Parathyroid adenoma (tissue), 2 donors: ENCODE results near the gene ADAMTSL4.

ENCODE experiments used
- H2AFZ ChIP-seq: fragments of 300-600 bp; sonication (generic); one replicate; pipeline ENCODE4 v1.7.0; 2017; ENCODE audit warnings: antibody characterized with exemption, mild to moderate bottlenecking
- H3K27ac ChIP-seq: fragments of 300-600 bp; sonication (generic); one replicate; pipeline ENCODE4 v1.7.0; 2017
- H3K27me3 ChIP-seq: fragments of 300-600 bp; sonication (generic); one replicate; pipeline ENCODE4 v1.7.0; 2017; ENCODE audit warnings: low read length; ENCODE audit not compliant: control insufficient read depth, insufficient read depth
- H3K36me3 ChIP-seq: fragments of 300-600 bp; sonication (generic); one replicate; pipeline ENCODE4 v1.7.0; 2017; ENCODE audit warnings: low read length; ENCODE audit not compliant: control insufficient read depth, insufficient read depth
- H3K4me1 ChIP-seq: fragments of 300-600 bp; sonication (generic); one replicate; pipeline ENCODE4 v1.7.0; 2017; ENCODE audit warnings: control low read depth
- H3K4me2 ChIP-seq: fragments of 300-600 bp; sonication (generic); one replicate; pipeline ENCODE4 v1.7.0; 2017; ENCODE audit warnings: low read length
- H3K4me3 ChIP-seq: fragments of 300-600 bp; sonication (generic); one replicate; pipeline ENCODE4 v1.7.0; 2017; ENCODE audit warnings: low read depth, low read length
- H3K79me2 ChIP-seq: fragments of 300-600 bp; sonication (generic); one replicate; pipeline ENCODE4 v1.7.0; 2017; ENCODE audit warnings: control low read depth
- H3K9ac ChIP-seq: fragments of 300-600 bp; sonication (generic); one replicate; pipeline ENCODE4 v1.7.0; 2017; ENCODE audit warnings: mild to moderate bottlenecking
- H3K9me3 ChIP-seq: fragments of 300-600 bp; sonication (generic); one replicate; pipeline ENCODE4 v1.7.0; 2017; ENCODE audit warnings: low read length; ENCODE audit not compliant: control insufficient read depth
- TF ChIP-seq, protein P1 (sequence below): fragments of 300-600 bp; sonication (generic); IDR thresholded peaks from one replicate; pipeline ENCODE4 v1.7.0; 2017; ENCODE audit warnings: antibody characterized with exemption, mild to moderate bottlenecking
- donor health status: primary hyperparathyroidism.

ADAMTSL4 gene

DNA sequence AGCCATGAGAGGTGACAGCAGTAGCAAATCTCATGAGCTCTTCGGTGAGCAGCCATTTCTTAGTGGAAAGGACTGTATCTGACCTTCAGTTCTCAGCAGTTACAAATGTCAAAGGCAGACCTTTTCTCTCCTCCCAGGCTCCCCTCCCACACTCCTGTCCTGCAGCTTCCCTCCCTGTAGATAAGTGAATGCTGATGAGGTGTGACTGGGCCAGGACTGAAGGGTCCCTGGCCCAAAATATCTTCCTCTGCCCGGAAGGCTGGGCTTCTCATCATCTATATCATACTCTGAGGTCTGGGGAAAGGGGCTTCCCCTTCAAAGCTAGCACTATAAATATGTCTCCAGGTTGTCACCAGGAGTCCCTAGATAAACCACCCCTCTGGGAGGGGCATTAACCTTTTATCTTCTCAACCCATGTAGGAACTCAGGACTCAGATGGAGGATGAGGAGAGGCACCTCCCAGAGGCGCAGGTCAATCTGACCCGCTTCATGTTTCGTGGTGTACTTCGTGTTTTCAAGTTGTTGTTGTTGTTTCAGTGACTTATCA, 3.6 kb upstream of the ADAMTSL4 start:
- no peak overlapping the region for H3K4me2 ChIP-seq
- TF ChIP-seq, protein P1, sequence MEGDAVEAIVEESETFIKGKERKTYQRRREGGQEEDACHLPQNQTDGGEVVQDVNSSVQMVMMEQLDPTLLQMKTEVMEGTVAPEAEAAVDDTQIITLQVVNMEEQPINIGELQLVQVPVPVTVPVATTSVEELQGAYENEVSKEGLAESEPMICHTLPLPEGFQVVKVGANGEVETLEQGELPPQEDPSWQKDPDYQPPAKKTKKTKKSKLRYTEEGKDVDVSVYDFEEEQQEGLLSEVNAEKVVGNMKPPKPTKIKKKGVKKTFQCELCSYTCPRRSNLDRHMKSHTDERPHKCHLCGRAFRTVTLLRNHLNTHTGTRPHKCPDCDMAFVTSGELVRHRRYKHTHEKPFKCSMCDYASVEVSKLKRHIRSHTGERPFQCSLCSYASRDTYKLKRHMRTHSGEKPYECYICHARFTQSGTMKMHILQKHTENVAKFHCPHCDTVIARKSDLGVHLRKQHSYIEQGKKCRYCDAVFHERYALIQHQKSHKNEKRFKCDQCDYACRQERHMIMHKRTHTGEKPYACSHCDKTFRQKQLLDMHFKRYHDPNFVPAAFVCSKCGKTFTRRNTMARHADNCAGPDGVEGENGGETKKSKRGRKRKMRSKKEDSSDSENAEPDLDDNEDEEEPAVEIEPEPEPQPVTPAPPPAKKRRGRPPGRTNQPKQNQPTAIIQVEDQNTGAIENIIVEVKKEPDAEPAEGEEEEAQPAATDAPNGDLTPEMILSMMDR: no peak
- no peaks in the 10 kb centered on the region for H3K79me2 ChIP-seq
- H2AFZ ChIP-seq: no peak overlapping the region
- no peak overlapping the region for H3K27ac ChIP-seq
- H3K27me3 ChIP-seq: no peaks in the 10 kb centered on the region
- no peaks in the 10 kb centered on the region for H3K36me3 ChIP-seq
- no peaks in the 10 kb centered on the region for H3K9me3 ChIP-seq
- no peak overlapping the region for H3K4me3 ChIP-seq
- no peaks in the 10 kb centered on the region for H3K4me1 ChIP-seq
- H3K9ac ChIP-seq: no peak overlapping the region

DNA sequence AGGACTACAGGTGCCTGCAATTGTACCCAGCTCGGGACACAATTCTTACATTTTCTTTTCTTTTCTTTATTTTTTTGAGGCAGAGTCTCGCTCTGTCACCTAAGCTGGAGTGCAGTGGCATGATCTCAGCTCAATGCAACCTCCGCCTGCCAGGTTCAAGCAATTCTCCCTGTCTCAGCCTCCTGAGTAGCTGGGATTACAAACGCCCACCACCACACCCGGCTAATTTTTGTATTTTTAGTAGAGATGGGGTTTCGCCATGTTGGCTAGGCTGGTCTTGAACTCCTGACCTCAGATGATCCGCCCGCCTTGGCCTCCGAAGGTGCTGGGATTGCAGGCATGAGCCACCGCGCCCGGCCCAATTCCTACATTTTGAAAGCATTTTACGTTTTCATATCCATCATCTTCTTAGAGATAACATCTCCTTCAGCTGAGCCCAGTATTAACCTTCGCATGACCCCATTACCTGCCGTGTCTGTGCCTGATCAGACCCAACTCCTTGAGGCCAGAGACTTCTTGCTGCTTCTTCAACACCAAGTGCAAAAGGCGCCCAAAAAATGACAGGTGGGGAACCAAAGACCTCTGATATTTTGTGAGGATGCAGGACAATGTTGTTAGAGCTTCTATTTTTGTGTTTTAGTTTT, 2.8 kb upstream of the ADAMTSL4 start:
- no peaks in the 10 kb centered on the region for H3K4me1 ChIP-seq

DNA sequence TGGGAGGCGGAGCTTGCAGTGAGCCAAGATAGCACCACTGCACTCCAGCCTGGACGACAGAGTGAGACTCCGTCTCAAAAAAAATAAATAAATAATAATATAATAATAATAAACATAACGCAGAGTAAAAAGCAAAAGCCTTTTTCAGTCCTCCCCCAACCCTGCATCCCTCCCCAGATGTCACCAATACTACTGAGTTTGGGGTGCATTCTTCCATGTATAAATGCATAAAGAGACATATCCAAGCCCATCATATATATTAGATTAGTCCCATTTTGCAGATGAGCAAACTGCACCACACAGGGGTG, 930 bp upstream of the ADAMTSL4 start:
- Histone ChIP-seq H3K27ac (no peak overlapping the region), H3K27me3 (no peaks in the 10 kb centered on the region), H3K9ac (no peak overlapping the region), H3K36me3 (no peaks in the 10 kb centered on the region), H3K4me2 (peak overlapping the region; percentile 76), H2AFZ (peak overlapping the region; percentile 87), H3K9me3 (no peaks in the 10 kb centered on the region), H3K4me3 (peak overlapping the region; percentile 52), H3K79me2 (no peaks in the 10 kb centered on the region), H3K4me1 (no peaks in the 10 kb centered on the region)
- TF ChIP-seq, protein P1: no peak

More for the DNA sequence above, 2.8 kb upstream of the ADAMTSL4 start:
- Histone ChIP-seq H3K27ac (no peak overlapping the region), H3K9me3 (no peaks in the 10 kb centered on the region), H3K4me2 (no peak overlapping the region), H3K36me3 (no peaks in the 10 kb centered on the region), H3K27me3 (no peaks in the 10 kb centered on the region), H3K4me3 (no peak overlapping the region), H3K9ac (no peak overlapping the region), H3K79me2 (no peaks in the 10 kb centered on the region), H2AFZ (no peak overlapping the region)
- TF ChIP-seq, protein P1: no peak

DNA sequence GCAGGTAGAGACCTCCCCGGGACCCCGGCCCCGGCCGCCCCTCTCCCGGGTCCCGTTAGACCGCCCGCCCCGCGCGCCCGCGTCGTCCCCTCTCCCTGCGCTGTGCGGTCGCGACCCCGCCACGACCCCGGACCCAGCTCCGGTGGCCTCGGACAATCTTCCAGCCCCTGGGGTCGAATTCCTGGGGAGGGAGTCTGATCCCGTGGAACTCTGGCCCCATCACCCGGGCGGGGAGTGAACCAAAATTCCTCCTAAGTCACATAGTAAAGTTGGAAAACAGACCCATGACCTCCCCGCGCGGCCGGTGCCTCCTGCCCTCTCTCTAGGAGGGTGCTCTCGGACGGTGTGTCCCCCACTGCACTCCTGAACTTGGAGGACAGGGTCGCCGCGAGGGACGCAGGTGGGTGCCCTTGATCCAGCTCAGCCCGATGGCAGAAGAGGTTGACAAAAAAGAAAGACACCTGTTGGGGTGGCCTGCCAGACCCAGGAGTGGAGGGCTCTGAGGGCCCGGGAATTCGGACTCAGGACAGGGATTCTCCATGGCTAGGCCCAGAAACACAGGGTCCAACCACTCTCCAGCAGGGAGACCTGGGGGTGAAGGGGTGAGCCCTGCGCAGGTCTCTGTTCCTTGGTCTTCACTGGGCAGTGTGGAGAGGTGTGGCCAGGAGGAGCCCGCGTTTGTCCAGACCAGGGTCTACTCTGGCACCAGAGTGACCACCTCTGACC, 451 bp downstream of the ADAMTSL4 start:
- H3K36me3 ChIP-seq: no peaks in the 10 kb centered on the region
- H3K4me3 ChIP-seq: no peak overlapping the region
- no peaks in the 10 kb centered on the region for H3K79me2 ChIP-seq
- H3K4me1 ChIP-seq: no peaks in the 10 kb centered on the region
- no peaks in the 10 kb centered on the region for H3K27me3 ChIP-seq
- no peaks in the 10 kb centered on the region for H3K9me3 ChIP-seq
- peak overlapping the region; percentile 73 for H3K4me2 ChIP-seq
- H3K9ac ChIP-seq: no peak overlapping the region
- TF ChIP-seq, protein P1: no peak
- H3K27ac ChIP-seq: no peak overlapping the region
- peak overlapping the region; percentile 53 for H2AFZ ChIP-seq
